ENCODE results near the gene SART3. TPM values are rescaled to one million over a fixed set of nuclear protein-coding genes. Genes with fewer than 3 reads are reported as not detected.

SART3 gene
- total RNA-seq, 1 experiment from 2014 or later, result 89.4 TPM

GRCh38 chr12:108482717-108483212 lies 78.2 kb downstream of the SART3 start:
- H2AFZ ChIP-seq (ENCODE audit: low read length), result no peak overlapping the region
- no peak overlapping the region for H3K18ac ChIP-seq (ENCODE audit: insufficient read length, low read depth, low read length)
- no peaks in the 10 kb centered on the region for H3K9me3 ChIP-seq (ENCODE audit: control insufficient read depth, low read depth, low read length)
- no peak for TF ChIP-seq CTCF (conservative IDR thresholded peaks at IDR 0.05)
- Mint-ChIP-seq H3K36me3 (ENCODE audit: insufficient read depth in 1 of 3, low read depth in 3 of 3) (peaks cover 2 to 6% (median 3%) of the 10 kb centered on the region in 3 experiments; a peak in 1 of 7 replicates), H3K9me3 (peaks cover 9 to 12% of the 10 kb centered on the region in 2 experiments), H3K4me1 (peaks cover 11 to 12% of the 10 kb centered on the region in 2 experiments), H3K4me3 (no peak overlapping the region), H3K27ac (no peak overlapping the region), H3K27me3 (ENCODE audit: low read depth) (peaks cover 10% of the 10 kb centered on the region)
- no peak overlapping the region for H3K23ac ChIP-seq (ENCODE audit: insufficient read length, low read depth, low read length)
- no CpG with 5 or more reads among the region's 11 CpGs for WGBS (ENCODE audit: extremely low coverage, insufficient read length, low lambda C conversion rate)
- no peaks in the 10 kb centered on the region for H3K79me1 ChIP-seq (ENCODE audit: insufficient read depth, low read depth, low read length, poor library complexity, severe bottlenecking)
- H2BK15ac ChIP-seq (ENCODE audit: low read depth, low read length), result no peak overlapping the region
- no peak overlapping the region for H2BK120ac ChIP-seq (ENCODE audit: low read depth, low read length, poor library complexity, severe bottlenecking)
- no peak overlapping the region for H2AK5ac ChIP-seq (ENCODE audit: insufficient read length, low read length)
- no peak overlapping the region for H3K4me2 ChIP-seq (ENCODE audit: insufficient read depth, insufficient read length, low read length)
- H2BK12ac ChIP-seq (ENCODE audit: insufficient read length, low read depth, low read length), result no peak overlapping the region
- no peak overlapping the region for H3K14ac ChIP-seq (ENCODE audit: insufficient read depth, low read length)
- no peaks in the 10 kb centered on the region for H4K20me1 ChIP-seq (ENCODE audit: control insufficient read depth, insufficient read depth, insufficient read length)
- H2BK5ac ChIP-seq (ENCODE audit: insufficient read length, low read length), result no peak overlapping the region
- H3K4me1 ChIP-seq (ENCODE audit: insufficient read depth, low read length), result 0 out of 2 replicates have a peak, but pooled peaks cover 2% of the 10 kb centered on the region
- H3K27ac ChIP-seq (ENCODE audit: insufficient read length, low read depth, low read length), result no peak overlapping the region
- H3K79me2 ChIP-seq (ENCODE audit: insufficient read depth, low read length), result no peaks in the 10 kb centered on the region
- H3K9ac ChIP-seq (ENCODE audit: extremely low read depth, insufficient read length, low read length), result no peak overlapping the region
- H3K23me2 ChIP-seq (ENCODE audit: insufficient read length, low read depth, low read length, poor library complexity, severe bottlenecking), result no peaks in the 10 kb centered on the region
- H3T11ph ChIP-seq (ENCODE audit: low read length), result no peak overlapping the region
- H2BK20ac ChIP-seq (ENCODE audit: low read depth, low read length, poor library complexity, severe bottlenecking), result no peak overlapping the region
- DNase-seq, result no peak
- H3K27me3 ChIP-seq (ENCODE audit: insufficient read depth, low read length), result no peaks in the 10 kb centered on the region
- no peak overlapping the region for H3K4ac ChIP-seq (ENCODE audit: low read depth, low read length)
- H4K5ac ChIP-seq (ENCODE audit: insufficient read length, low read depth, low read length), result no peak overlapping the region
- no peak overlapping the region for H4K8ac ChIP-seq (replicated peaks; ENCODE audit: insufficient read length, low read depth, low read length)
- H3K56ac ChIP-seq (ENCODE audit: insufficient read length, low read depth, low read length), result no peak overlapping the region
- no peak overlapping the region for H4K91ac ChIP-seq (ENCODE audit: insufficient read length, low read depth, low read length)

Measured in H9 (cell line).